WTC11 (cell line): ENCODE results near the gene LRMDA. TPM values are rescaled to one million over a fixed set of nuclear protein-coding genes. Genes with fewer than 3 reads are reported as not detected.
A peak's percentile ranks its signal among the peaks of the same experiment; 100 is the strongest.

Experiments
- ATAC-seq: fragments of 200-7000 bp; cut with Tn5 transposase; 2 replicates; pipeline ENCODE4 v1.10.0; 2021; ENCODE audit warnings: mild to moderate bottlenecking, moderate library complexity
- CTCF ChIA-PET: fragments of 300-600 bp; sonication (Branson Sonifier 250); formaldehyde crosslinking; loops from one replicate; lab custom pipeline; 2021; ENCODE audit warnings: antibody characterized with exemption; lab: Charles Lee
- POLR2A ChIA-PET: fragments of 350-600 bp; sonication (Branson Sonifier 250); formaldehyde crosslinking; loops from one replicate; lab custom pipeline; 2021; ENCODE audit warnings: antibody characterized with exemption; lab: Charles Lee
- DNase-seq: peaks from one replicate; pipeline ENCODE4 v3.0.0; 2021; ENCODE audit warnings: low spot score
- H3K27ac Mint-ChIP-seq: 2 replicates; pipeline ENCODE4 v1.8.0; 2021; ENCODE audit warnings: mixed read lengths
- H3K27me3 Mint-ChIP-seq: 2 replicates; pipeline ENCODE4 v1.8.0; 2021; ENCODE audit warnings: low read depth, mild to moderate bottlenecking, moderate library complexity, mixed read lengths
- H3K36me3 Mint-ChIP-seq: 2 replicates; pipeline ENCODE4 v1.8.0; 2021; ENCODE audit warnings: mixed read lengths
- H3K4me1 Mint-ChIP-seq: 2 replicates; pipeline ENCODE4 v1.8.0; 2022; ENCODE audit warnings: mixed read lengths
- H3K4me3 Mint-ChIP-seq: 2 replicates; pipeline ENCODE4 v1.8.0; 2021; ENCODE audit warnings: mild to moderate bottlenecking, moderate library complexity, mixed read lengths
- H3K9me3 Mint-ChIP-seq: 2 replicates; pipeline ENCODE4 v1.8.0; 2021; ENCODE audit warnings: mixed read lengths
- ARID4B ChIP-seq: sonication (generic); formaldehyde crosslinking; IDR thresholded peaks from 2 replicates; pipeline ENCODE4 v1.8.0; 2023; ENCODE audit warnings: missing genetic modification reagents, mild to moderate bottlenecking, borderline replicate concordance
- ATF1 ChIP-seq: sonication (generic); formaldehyde crosslinking; IDR thresholded peaks from 2 replicates; pipeline ENCODE4 v1.8.1; 2023; ENCODE audit warnings: mild to moderate bottlenecking, moderate library complexity, missing genetic modification reagents
- CBFB ChIP-seq: sonication (generic); formaldehyde crosslinking; IDR thresholded peaks from 2 replicates; pipeline ENCODE4 v1.8.1; 2022; ENCODE audit warnings: mild to moderate bottlenecking, low read depth, missing genetic modification reagents
- CREB1 ChIP-seq: sonication (generic); formaldehyde crosslinking; IDR thresholded peaks from 2 replicates; pipeline ENCODE4 v1.8.0; 2023; ENCODE audit warnings: mild to moderate bottlenecking, missing genetic modification reagents
- CTCF ChIP-seq: fragments of 200-600 bp; IDR thresholded peaks from 2 replicates; pipeline ENCODE4 v1.8.0; 2022; ENCODE audit warnings: antibody characterized with exemption
- FOXK1 ChIP-seq: sonication (generic); formaldehyde crosslinking; IDR thresholded peaks from 2 replicates; pipeline ENCODE4 v1.8.0; 2022; ENCODE audit warnings: mild to moderate bottlenecking, moderate library complexity, missing genetic modification reagents
- GRHL2 ChIP-seq: fragments of 250-450 bp; sonication (Bioruptor Pico); IDR thresholded peaks from 2 replicates; pipeline ENCODE4 v1.8.0; 2022; ENCODE audit warnings: mild to moderate bottlenecking, moderate library complexity; ENCODE audit not compliant: insufficient replicate concordance, severe bottlenecking
- NR2C2 ChIP-seq: sonication (generic); formaldehyde crosslinking; IDR thresholded peaks from 2 replicates; pipeline ENCODE4 v1.8.0; 2022; ENCODE audit warnings: mild to moderate bottlenecking, missing genetic modification reagents
- OVOL2 ChIP-seq: fragments of 250-450 bp; sonication (Bioruptor Pico); IDR thresholded peaks from 2 replicates; pipeline ENCODE4 v1.9.0; 2021; ENCODE audit warnings: mild to moderate bottlenecking, borderline replicate concordance
- PRRX2 ChIP-seq: fragments of 250-450 bp; sonication (Bioruptor Pico); IDR thresholded peaks from 2 replicates; pipeline ENCODE4 v1.8.0; 2021; ENCODE audit warnings: mild to moderate bottlenecking
- USF2 ChIP-seq: sonication (generic); formaldehyde crosslinking; IDR thresholded peaks from 2 replicates; pipeline ENCODE4 v1.8.1; 2023; ENCODE audit warnings: mild to moderate bottlenecking, missing genetic modification reagents, moderate library complexity
- ZNF263 ChIP-seq: sonication (generic); formaldehyde crosslinking; IDR thresholded peaks from 2 replicates; pipeline ENCODE4 v1.8.1; 2022; ENCODE audit warnings: low read depth, mild to moderate bottlenecking, moderate library complexity, missing genetic modification reagents
- ZNF423 ChIP-seq: fragments of 250-450 bp; sonication (Bioruptor Pico); IDR thresholded peaks from 2 replicates; pipeline ENCODE4 v2.1.2; 2022; ENCODE audit warnings: mild to moderate bottlenecking, moderate library complexity
- ZNF512 ChIP-seq: sonication (generic); formaldehyde crosslinking; IDR thresholded peaks from 2 replicates; pipeline ENCODE4 v1.8.1; 2022; ENCODE audit warnings: missing genetic modification reagents, borderline replicate concordance
- total RNA-seq: library from RNA; stranded (reverse); gene quantifications from 3 replicates; pipeline ENCODE4 v1.2.3, GENCODE V29; 2021
- TF ChIP-seq, protein P1 (sequence below): sonication (generic); formaldehyde crosslinking; IDR thresholded peaks from 2 replicates; pipeline ENCODE4 v1.8.1; 2022; ENCODE audit warnings: mild to moderate bottlenecking, missing genetic modification reagents, moderate library complexity, borderline replicate concordance
- TF ChIP-seq, protein P2 (sequence below): sonication (generic); formaldehyde crosslinking; IDR thresholded peaks from 2 replicates; pipeline ENCODE4 v1.8.1; 2023; ENCODE audit warnings: mild to moderate bottlenecking, missing genetic modification reagents, moderate library complexity
- TF ChIP-seq, protein P3 (sequence below): sonication (generic); formaldehyde crosslinking; IDR thresholded peaks from 2 replicates; pipeline ENCODE4 v1.8.0; 2022; ENCODE audit warnings: mild to moderate bottlenecking, missing genetic modification reagents
- TF ChIP-seq, protein P4 (sequence below): sonication (generic); formaldehyde crosslinking; IDR thresholded peaks from 2 replicates; pipeline ENCODE4 v1.8.0; 2022; ENCODE audit warnings: mild to moderate bottlenecking, missing genetic modification reagents

The LRMDA gene
- total RNA-seq, 1 experiment from 2014 or later: 0.92 TPM

GRCh38 chr10:75883081-75884072 lies 452.0 kb downstream of the LRMDA start:
- TF ChIP-seq, protein P1, sequence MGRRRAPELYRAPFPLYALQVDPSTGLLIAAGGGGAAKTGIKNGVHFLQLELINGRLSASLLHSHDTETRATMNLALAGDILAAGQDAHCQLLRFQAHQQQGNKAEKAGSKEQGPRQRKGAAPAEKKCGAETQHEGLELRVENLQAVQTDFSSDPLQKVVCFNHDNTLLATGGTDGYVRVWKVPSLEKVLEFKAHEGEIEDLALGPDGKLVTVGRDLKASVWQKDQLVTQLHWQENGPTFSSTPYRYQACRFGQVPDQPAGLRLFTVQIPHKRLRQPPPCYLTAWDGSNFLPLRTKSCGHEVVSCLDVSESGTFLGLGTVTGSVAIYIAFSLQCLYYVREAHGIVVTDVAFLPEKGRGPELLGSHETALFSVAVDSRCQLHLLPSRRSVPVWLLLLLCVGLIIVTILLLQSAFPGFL: no peak
- TF ChIP-seq ZNF423 (CRISPR knock-in tag): peak; percentile 34; the same call in 1 of the 2 replicates
- POLR2A ChIA-PET: no interaction called here
- no peak for DNase-seq
- CTCF ChIA-PET: no interaction called here
- Mint-ChIP-seq H3K4me1 (no peaks in the 10 kb centered on the region), H3K27ac (no peak overlapping the region), H3K9me3 (peaks cover 4% of the 10 kb centered on the region; the same call in 1 of the 2 replicates), H3K4me3 (no peak overlapping the region), H3K36me3 (no peaks in the 10 kb centered on the region), H3K27me3 (no peaks in the 10 kb centered on the region)
- ATAC-seq: no peak

DNA sequence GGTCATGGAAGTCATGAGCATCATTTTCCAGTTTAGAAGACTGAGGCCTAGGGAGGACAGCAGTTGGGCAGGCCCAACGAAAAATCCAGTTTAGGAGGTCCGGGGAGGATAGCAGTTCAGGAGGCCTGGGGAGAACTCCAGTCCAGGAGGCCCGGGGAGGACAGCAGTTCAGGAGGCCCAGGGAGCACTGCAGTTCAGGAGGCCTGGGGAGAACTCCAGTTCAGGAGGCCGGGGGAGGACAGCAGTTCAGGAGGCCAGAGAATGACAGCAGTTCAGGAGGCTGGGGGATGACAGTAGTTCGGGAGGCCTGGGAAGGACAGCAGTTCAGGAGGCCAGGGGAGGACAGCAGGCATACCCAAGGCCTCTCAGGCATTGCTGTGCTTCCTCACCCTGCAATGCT lies 453.4 kb downstream of the LRMDA start:
- CTCF ChIA-PET: no interaction called here
- H3K9me3 Mint-ChIP-seq: peaks cover 4% of the 10 kb centered on the region; the same call in 1 of the 2 replicates
- no peak for DNase-seq

More for the DNA sequence above, 453.4 kb downstream of the LRMDA start:
- TF ChIP-seq, protein P2, sequence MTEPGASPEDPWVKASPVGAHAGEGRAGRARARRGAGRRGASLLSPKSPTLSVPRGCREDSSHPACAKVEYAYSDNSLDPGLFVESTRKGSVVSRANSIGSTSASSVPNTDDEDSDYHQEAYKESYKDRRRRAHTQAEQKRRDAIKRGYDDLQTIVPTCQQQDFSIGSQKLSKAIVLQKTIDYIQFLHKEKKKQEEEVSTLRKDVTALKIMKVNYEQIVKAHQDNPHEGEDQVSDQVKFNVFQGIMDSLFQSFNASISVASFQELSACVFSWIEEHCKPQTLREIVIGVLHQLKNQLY (CRISPR knock-in tag): no peak
- TF ChIP-seq, protein P3, sequence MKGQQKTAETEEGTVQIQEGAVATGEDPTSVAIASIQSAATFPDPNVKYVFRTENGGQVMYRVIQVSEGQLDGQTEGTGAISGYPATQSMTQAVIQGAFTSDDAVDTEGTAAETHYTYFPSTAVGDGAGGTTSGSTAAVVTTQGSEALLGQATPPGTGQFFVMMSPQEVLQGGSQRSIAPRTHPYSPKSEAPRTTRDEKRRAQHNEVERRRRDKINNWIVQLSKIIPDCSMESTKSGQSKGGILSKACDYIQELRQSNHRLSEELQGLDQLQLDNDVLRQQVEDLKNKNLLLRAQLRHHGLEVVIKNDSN: no peak
- TF ChIP-seq ZNF512 (CRISPR knock-in tag) (no peak), FOXK1 (no peak), ARID4B (CRISPR knock-in tag) (no peak), PRRX2 (CRISPR knock-in tag) (no peak), ZNF423 (CRISPR knock-in tag) (no peak), ZNF263 (CRISPR knock-in tag) (no peak), ATF1 (no peak), CBFB (CRISPR knock-in tag) (no peak), CTCF (no peak), NR2C2 (no peak), CREB1 (CRISPR knock-in tag) (no peak), GRHL2 (CRISPR knock-in tag) (no peak), USF2 (no peak), OVOL2 (no peak)
- TF ChIP-seq, protein P4, sequence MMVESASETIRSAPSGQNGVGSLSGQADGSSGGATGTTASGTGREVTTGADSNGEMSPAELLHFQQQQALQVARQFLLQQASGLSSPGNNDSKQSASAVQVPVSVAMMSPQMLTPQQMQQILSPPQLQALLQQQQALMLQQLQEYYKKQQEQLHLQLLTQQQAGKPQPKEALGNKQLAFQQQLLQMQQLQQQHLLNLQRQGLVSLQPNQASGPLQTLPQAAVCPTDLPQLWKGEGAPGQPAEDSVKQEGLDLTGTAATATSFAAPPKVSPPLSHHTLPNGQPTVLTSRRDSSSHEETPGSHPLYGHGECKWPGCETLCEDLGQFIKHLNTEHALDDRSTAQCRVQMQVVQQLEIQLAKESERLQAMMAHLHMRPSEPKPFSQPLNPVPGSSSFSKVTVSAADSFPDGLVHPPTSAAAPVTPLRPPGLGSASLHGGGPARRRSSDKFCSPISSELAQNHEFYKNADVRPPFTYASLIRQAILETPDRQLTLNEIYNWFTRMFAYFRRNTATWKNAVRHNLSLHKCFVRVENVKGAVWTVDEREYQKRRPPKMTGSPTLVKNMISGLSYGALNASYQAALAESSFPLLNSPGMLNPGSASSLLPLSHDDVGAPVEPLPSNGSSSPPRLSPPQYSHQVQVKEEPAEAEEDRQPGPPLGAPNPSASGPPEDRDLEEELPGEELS (CRISPR knock-in tag): no peak
- Mint-ChIP-seq H3K27ac (no peak overlapping the region), H3K4me1 (no peaks in the 10 kb centered on the region), H3K27me3 (no peaks in the 10 kb centered on the region), H3K36me3 (no peaks in the 10 kb centered on the region), H3K4me3 (no peak overlapping the region)
- ATAC-seq: no peak
- POLR2A ChIA-PET: no interaction called here
